ENCODE data around the gene ZNF594.
"Not testable (repeated sequence)": the region's sequence is repeated elsewhere in the genome, so short reads cannot be mapped to it uniquely, and the experiment has no call there.

ZNF594 gene

DNA sequence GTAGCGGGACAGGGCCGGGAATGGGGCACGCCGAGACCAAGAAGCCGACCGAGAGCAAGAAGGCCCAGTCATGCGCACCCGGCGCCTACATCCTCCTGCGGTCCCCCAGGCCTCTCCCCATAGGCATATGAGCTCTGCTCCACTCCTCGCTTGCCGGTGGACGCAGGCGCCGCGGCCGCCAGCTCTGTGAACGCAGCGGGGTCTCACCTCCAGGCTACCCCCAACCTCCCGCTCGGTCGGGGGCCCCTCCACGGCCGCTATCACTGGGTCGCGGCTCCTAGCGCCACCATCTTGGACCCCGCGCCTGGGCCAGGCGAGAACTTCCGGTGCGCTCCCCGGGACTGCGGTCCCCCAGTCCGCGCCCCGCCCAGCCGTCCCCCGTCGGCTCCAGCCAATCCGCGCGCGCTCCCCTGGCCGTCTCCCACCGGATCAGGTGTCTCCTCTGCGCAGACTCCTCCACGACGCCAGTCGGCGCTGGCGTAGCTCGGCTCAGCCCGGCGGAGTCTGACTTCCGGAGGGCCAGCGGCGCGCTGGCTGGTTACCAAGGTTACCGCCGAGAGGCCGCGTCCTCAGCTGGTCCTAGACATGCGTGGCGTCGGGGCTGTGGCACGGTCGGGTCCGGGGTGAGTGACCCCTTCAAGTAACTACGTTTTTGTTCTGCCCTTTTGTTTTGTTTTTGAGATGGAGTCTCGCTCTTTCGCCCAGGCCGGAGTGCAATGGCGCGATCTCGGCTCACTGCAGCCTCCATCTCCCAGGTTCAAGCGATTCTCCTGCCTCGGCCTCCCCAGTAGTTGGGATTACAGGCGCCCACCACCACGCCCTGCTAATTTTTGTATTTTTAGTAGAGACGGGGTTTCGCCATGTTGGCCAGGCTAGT, at the start of gene ZNF594:
ZNF594 (minus strand) TSS at position 328 of the 877 bp plus-strand sequence. CDS start 7,612 bp downstream, outside the sequence.
- peak within 1 kb of the TSS; percentile 72 for H3K27ac ChIP-seq
- TF ChIP-seq, protein P1, sequence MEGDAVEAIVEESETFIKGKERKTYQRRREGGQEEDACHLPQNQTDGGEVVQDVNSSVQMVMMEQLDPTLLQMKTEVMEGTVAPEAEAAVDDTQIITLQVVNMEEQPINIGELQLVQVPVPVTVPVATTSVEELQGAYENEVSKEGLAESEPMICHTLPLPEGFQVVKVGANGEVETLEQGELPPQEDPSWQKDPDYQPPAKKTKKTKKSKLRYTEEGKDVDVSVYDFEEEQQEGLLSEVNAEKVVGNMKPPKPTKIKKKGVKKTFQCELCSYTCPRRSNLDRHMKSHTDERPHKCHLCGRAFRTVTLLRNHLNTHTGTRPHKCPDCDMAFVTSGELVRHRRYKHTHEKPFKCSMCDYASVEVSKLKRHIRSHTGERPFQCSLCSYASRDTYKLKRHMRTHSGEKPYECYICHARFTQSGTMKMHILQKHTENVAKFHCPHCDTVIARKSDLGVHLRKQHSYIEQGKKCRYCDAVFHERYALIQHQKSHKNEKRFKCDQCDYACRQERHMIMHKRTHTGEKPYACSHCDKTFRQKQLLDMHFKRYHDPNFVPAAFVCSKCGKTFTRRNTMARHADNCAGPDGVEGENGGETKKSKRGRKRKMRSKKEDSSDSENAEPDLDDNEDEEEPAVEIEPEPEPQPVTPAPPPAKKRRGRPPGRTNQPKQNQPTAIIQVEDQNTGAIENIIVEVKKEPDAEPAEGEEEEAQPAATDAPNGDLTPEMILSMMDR (conservative IDR thresholded peaks at IDR 0.05): peak; percentile 87

DNA sequence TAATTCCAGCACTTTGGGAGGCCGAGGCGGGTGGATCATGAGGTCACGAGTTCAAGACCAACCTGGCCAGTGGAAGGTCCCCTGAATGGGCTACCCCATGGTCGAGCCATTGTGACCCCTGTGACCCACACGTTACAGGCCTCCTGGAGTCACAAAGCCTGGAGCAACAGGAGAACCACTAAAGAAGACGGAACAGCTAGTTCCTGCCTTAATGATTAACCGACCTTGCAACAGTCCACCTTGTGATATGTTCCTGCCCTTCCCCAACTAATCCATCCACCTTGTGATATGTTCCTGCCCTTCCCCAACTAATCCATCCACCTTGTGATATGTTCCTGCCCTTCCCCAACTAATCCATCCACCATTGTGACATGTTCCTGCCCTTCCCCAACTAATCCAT, 48.1 kb upstream of the ZNF594 start:
- not testable (repeated sequence) for H3K27ac ChIP-seq

GRCh38 chr17:5238333-5238732, 46.7 kb upstream of the ZNF594 start:
- no peak overlapping the region for H3K27ac ChIP-seq
- TF ChIP-seq, protein P1 (conservative IDR thresholded peaks at IDR 0.05): no peak

DNA sequence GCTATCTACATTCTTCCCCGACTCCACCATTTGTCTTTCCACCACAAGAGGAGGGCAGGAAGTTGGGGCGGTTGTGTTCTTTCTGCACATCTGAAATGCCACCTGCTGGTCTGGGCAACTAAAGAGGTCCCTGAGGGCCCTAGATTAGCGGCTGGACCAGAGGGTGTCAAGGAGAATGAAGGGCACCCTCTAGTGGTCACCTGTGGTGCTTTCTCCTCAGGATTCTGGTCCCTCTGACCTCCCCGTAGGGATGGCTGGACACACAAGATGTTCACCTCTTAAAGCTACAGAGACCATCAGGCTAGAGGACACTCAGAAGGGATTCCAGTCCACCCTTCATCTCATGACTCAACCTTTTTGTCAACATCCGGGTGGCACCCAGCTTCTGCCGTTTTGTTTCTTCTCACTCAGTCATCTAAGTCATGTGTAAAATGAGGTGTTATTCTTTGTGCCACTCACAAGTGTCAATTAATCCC, 45.9 kb upstream of the ZNF594 start:
- TF ChIP-seq, protein P1 (conservative IDR thresholded peaks at IDR 0.05): peak; percentile 64
- H3K27ac ChIP-seq: no peak overlapping the region

DNA sequence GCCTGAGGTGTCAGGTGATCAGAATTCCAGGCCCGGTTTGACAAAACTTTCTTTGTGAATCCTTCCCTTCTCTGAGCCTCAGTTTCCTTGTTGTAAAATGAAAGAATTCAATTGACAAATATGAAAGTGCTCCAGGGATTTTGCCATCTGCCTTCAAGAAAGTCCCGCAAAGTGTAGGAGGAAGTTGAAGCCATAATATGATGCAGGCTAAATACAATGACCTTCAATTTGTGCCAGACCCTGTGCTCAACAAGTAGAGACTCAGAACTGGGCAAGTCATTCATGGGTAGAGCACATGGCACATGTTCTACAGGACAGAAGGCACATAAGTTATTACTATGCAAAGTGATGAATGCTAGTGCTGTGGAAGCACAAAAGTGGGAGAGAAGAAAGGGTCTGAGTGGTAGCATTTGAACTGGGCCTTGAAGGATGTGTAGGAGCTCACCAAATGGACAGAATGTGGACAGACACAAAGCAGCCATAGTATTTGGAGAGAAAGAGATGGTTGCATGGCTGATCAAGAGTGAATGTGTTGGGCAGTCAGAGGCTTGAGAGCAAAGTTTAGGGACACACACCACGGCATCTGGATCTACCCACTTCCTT, 45.4 kb upstream of the ZNF594 start:
- TF ChIP-seq, protein P1 (conservative IDR thresholded peaks at IDR 0.05): no peak
- no peak overlapping the region for H3K27ac ChIP-seq

DNA sequence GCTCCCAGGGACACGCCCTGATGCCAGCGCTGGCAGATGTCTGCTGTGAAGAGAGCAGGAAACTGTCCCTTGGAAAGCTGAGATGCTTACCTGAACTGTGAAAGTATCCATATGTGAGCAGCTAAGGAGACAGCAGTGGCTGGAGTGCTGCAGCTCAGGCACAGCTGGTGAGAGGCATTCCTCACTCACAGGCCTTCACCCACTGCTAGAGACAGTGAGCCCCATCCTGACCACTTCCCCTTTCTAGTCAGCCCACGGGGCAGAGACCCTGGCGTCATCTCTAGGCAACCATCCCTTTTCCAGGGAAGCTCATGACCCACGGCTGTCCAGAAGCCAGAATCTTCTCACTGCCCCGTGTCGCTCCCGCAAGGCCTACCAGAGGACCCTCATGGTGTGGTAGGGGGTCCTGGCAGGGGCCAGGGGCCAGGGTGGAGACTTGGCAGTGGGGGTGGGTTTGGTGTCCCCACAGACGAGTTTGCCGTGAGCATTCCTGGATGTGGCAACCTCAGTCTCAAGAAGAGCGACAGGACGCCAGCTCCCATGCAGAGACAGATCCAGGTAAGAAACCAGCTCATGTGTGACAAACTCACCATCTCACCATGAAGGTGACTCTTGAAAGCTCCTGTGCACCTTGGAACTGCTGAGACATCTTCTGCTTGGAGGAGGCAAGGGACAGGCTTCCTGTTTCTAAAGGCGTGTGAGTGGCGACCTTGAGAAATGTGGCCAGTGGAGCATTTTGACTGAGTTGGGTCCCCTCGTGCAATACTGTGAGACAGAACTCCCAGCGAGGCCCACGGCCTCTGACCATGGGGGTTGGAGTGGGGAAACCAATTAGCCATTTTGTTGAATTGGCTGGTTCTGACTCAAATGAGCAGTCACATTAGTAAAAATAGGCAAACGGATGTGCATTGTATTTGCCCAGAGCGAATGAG, 43.2 kb upstream of the ZNF594 start, which contains the start of gene SCIMP:
SCIMP (minus strand) TSS at position 216 of the 932 bp plus-strand sequence; CDS start at position 111, 105 bp downstream.
- H3K27ac ChIP-seq: no peak within 1 kb of the TSS; the same call in 1 of the 2 replicates
- TF ChIP-seq, protein P1 (conservative IDR thresholded peaks at IDR 0.05): no peak

GRCh38 chr17:5233492-5233891, 41.8 kb upstream of the ZNF594 start:
- H3K27ac ChIP-seq: peak overlapping the region; percentile 54; the same call in 1 of the 2 replicates
